Endothelial cell of umbilical vein (primary cell): ENCODE data around the gene PCDHGB2. TPM values are rescaled to one million over a fixed set of nuclear protein-coding genes. Genes with fewer than 3 reads are reported as not detected.
A peak's percentile ranks its signal among the peaks of the same experiment; 100 is the strongest.

ENCODE experiments used
- BruUV-seq: library from RNA; stranded (reverse); fragments of 400-500 nt; replicated peaks from 2 replicates; lab custom pipeline; 2021; lab: Mats Ljungman, UMichigan
- CTCF ChIA-PET: fragments of 300-600, 350-600 bp; sonication (Branson Sonifier 250); formaldehyde crosslinking; loops from one replicate; lab custom pipeline; 2021; ENCODE audit warnings: antibody characterized with exemption, inconsistent platforms; lab: Charles Lee
- POLR2A ChIA-PET: fragments of 300-600, 350-600 bp; sonication (Branson Sonifier 250); formaldehyde crosslinking; loops from one replicate; lab custom pipeline; 2021; ENCODE audit warnings: antibody characterized with exemption, inconsistent platforms; lab: Charles Lee
- DNase-seq: peaks from one replicate; pipeline ENCODE4 v3.0.0-alpha.2; 2011; ENCODE audit warnings: low read depth, low spot score
- FAIRE-seq: peaks from 2 replicates; lab custom pipeline; 2011; peaks lifted over from hg19 to GRCh38; lab: Jason Lieb, UNC
- H2AFZ ChIP-seq: 2 replicates; pipeline ENCODE4 v1.6.0; 2012; ENCODE audit warnings: low read depth, low read length, control low read depth, inconsistent platforms
- H3K27ac ChIP-seq: 2 replicates; pipeline ENCODE4 v1.5.1; 2011; ENCODE audit warnings: low read depth, mild to moderate bottlenecking, control low read depth, low read length, moderate library complexity; ENCODE audit not compliant: insufficient read depth
- H3K27me3 ChIP-seq, 2 experiments: 2 replicates each; pipeline versions ENCODE4 v1.6.0 to v1.6.1; 2011; ENCODE audit warnings: low read length in 2 of 2, mixed read lengths in 1 of 2; ENCODE audit not compliant: control insufficient read depth in 2 of 2, insufficient read depth in 2 of 2
- H3K36me3 ChIP-seq, 2 experiments: 2 replicates in 1 of 2; 3 replicates in 1 of 2; pipeline ENCODE4 v1.5.1; 2011; ENCODE audit warnings: low read length in 2 of 2, mild to moderate bottlenecking in 1 of 2, moderate library complexity in 1 of 2; ENCODE audit not compliant: control insufficient read depth in 2 of 2, insufficient read depth in 2 of 2; ENCODE audit errors: extremely low read depth in 1 of 2
- H3K4me1 ChIP-seq: 3 replicates; pipeline ENCODE4 v1.5.1; 2011; ENCODE audit warnings: mild to moderate bottlenecking, low read length; ENCODE audit not compliant: control insufficient read depth, insufficient read depth; ENCODE audit errors: extremely low read depth
- H3K4me2 ChIP-seq: 2 replicates; pipeline ENCODE4 v1.6.1; 2011; ENCODE audit warnings: low read length, control low read depth, mixed read lengths; ENCODE audit not compliant: insufficient read depth
- H3K4me3 ChIP-seq, 3 experiments: fragments of 200-600 bp in 1 of 3; sonication (generic), shearing (Covaris generic) in 1 of 3; replicated peaks in 1 of 3; 2 replicates each; pipeline ENCODE4 v1.5.1; 2011 to 2016; ENCODE audit warnings: control low read depth in 3 of 3, low read length in 3 of 3, mild to moderate bottlenecking in 2 of 3, inconsistent platforms in 1 of 3, low read depth in 1 of 3, moderate library complexity in 1 of 3; ENCODE audit not compliant: insufficient read depth in 1 of 3
- H3K79me2 ChIP-seq: 2 replicates; pipeline ENCODE4 v1.6.0; 2012; ENCODE audit warnings: low read length, inconsistent platforms; ENCODE audit not compliant: control insufficient read depth, insufficient read depth
- H3K9ac ChIP-seq: replicated peaks from 2 replicates; pipeline ENCODE3; 2011; ENCODE audit warnings: low read length, control low read depth; ENCODE audit not compliant: insufficient read depth; ENCODE audit errors: extremely low read depth
- H3K9me1 ChIP-seq: replicated peaks from 3 replicates; pipeline ENCODE4 v1.6.0; 2011; ENCODE audit warnings: mild to moderate bottlenecking, low read length; ENCODE audit not compliant: control insufficient read depth, insufficient read depth; ENCODE audit errors: extremely low read depth
- H3K9me3 ChIP-seq: replicated peaks from 2 replicates; pipeline ENCODE4 v1.5.1; 2012; ENCODE audit warnings: low read length, inconsistent platforms; ENCODE audit not compliant: control insufficient read depth, insufficient read depth
- H4K20me1 ChIP-seq: replicated peaks from 2 replicates; pipeline ENCODE3; 2011; ENCODE audit warnings: mild to moderate bottlenecking, low read length; ENCODE audit not compliant: control insufficient read depth, insufficient read depth; ENCODE audit errors: extremely low read depth
- EZH2 ChIP-seq: IDR thresholded peaks from 2 replicates; pipeline ENCODE4 v1.6.1; 2012; ENCODE audit warnings: borderline replicate concordance, low read depth, mild to moderate bottlenecking, moderate library complexity, low read length, inconsistent platforms; ENCODE audit not compliant: severe bottlenecking
- MAX ChIP-seq: IDR thresholded peaks from 2 replicates; pipeline ENCODE4 v1.6.1; 2011; ENCODE audit not compliant: insufficient read depth, insufficient read length
- POLR2AphosphoS5 ChIP-seq: IDR thresholded peaks from 2 replicates; pipeline ENCODE4 v1.6.1; 2012; ENCODE audit warnings: low read depth, mild to moderate bottlenecking, control low read depth, low read length, moderate library complexity; ENCODE audit not compliant: insufficient read depth
- dilution Hi-C: fragments of 300-500 bp; cut with MboI; formaldehyde crosslinking; loops from one replicate; pipeline ENCODE4 v1.15.0; 2019; ENCODE audit warnings: low sequenced_read_pairs; ENCODE audit not compliant: extremely low pct_ligation_motif_present
- intact Hi-C: fragments of 100-400 bp; cut with micrococcal nuclease; formaldehyde crosslinking; loops from one replicate; pipeline ENCODE4 v1.10.0; 2022
- polyA plus RNA-seq, 4 experiments: library from polyadenylated mRNA; depleted of rRNA in 3 of 4; stranded (reverse) in 3 of 4; unstranded in 1 of 4; fragments of >200 nt; gene quantifications; 2 replicates each; pipeline versions ENCODE4 v1.2.1 to v1.2.3, GENCODE V29; 2011 to 2012; ENCODE audit warnings: missing spikeins in 1 of 4
- total RNA-seq: library from RNA; stranded (reverse); gene quantifications from 2 replicates; pipeline ENCODE4 v1.2.3, GENCODE V29; 2021
- TF ChIP-seq, protein P1 (sequence below), 2 donors: IDR thresholded peaks; 1 replicate in 1 of 2; 2 replicates in 1 of 2; pipeline ENCODE4 v1.5.1; 2011; ENCODE audit warnings: low read length in 2 of 2, mild to moderate bottlenecking in 2 of 2, moderate library complexity in 2 of 2, control low read depth in 1 of 2, inconsistent platforms in 1 of 2, low read depth in 1 of 2; ENCODE audit not compliant: insufficient read depth in 1 of 2; ENCODE audit errors: extremely low read depth in 1 of 2

PCDHGB2 gene
- total and polyA plus RNA-seq, 2 donors (not counting 3 experiments of a cell fraction or from before 2014, with no cell fraction given) = 1.1 to 2.9 TPM

GRCh38 chr5:141351591-141351990 is 8.2 kb upstream of the PCDHGB2 start:
- FAIRE-seq (no peak), DNase-seq (no peak)
- dilution Hi-C loops (no loop called here), intact Hi-C loops (loop anchor here (5.0 kb wide), 1 partner anchor 211 kb away; no protein-coding TSS in a partner anchor)
- CTCF ChIA-PET = no interaction called here
- no TSS peak for BruUV-seq
- Histone ChIP-seq H3K27me3 (peaks cover 27 to 60% of the 10 kb centered on the region in 2 experiments), H3K36me3 (no peaks in the 10 kb centered on the region), H3K4me2 (no peak overlapping the region), H3K4me3 (no peak overlapping the region), H3K79me2 (no peaks in the 10 kb centered on the region), H3K9me1 (no peaks in the 10 kb centered on the region), H3K27ac (no peak overlapping the region), H4K20me1 (no peaks in the 10 kb centered on the region), H3K9me3 (no peaks in the 10 kb centered on the region), H2AFZ (no peak overlapping the region), H3K4me1 (no peaks in the 10 kb centered on the region), H3K9ac (no peak overlapping the region)
- TF ChIP-seq EZH2 = no peak
- POLR2A ChIA-PET = no interaction called here

- CTCF ChIA-PET = interaction anchor here (0.6 to 3.0 kb wide), 20 partner anchors 9 to 212 kb away, joined by 3 to 25 read pairs (median 5); partner anchors contain the start of genes PCDHGA11, PCDHGA12, PCDHGA2 and PCDHGA3
- POLR2A ChIA-PET = no interaction called here
- FAIRE-seq (no peak), DNase-seq (peak; percentile 34)
- H3K27ac ChIP-seq = no peak within 1 kb of the TSS
- no peaks in the 10 kb centered on the region for H4K20me1 ChIP-seq
- dilution Hi-C loops = no loop called here
- no peaks in the 10 kb centered on the region for H3K4me1 ChIP-seq
- H3K36me3 ChIP-seq = no peaks in the 10 kb centered on the region
- H3K4me3 ChIP-seq = peak within 1 kb of the TSS; percentile 11 to 38 (median 33)
- H3K79me2 ChIP-seq = no peaks in the 10 kb centered on the region
- BruUV-seq = TSS peak; percentile 14
- H3K9me3 ChIP-seq = no peaks in the 10 kb centered on the region
- H3K4me2 ChIP-seq = peak within 1 kb of the TSS; percentile 38
- H3K9me1 ChIP-seq = no peaks in the 10 kb centered on the region
- peak within 1 kb of the TSS; percentile 73 for H2AFZ ChIP-seq
- TF ChIP-seq EZH2 = no peak
- no peak for TF ChIP-seq POLR2AphosphoS5
- no peak for TF ChIP-seq MAX
- TF ChIP-seq, protein P1, sequence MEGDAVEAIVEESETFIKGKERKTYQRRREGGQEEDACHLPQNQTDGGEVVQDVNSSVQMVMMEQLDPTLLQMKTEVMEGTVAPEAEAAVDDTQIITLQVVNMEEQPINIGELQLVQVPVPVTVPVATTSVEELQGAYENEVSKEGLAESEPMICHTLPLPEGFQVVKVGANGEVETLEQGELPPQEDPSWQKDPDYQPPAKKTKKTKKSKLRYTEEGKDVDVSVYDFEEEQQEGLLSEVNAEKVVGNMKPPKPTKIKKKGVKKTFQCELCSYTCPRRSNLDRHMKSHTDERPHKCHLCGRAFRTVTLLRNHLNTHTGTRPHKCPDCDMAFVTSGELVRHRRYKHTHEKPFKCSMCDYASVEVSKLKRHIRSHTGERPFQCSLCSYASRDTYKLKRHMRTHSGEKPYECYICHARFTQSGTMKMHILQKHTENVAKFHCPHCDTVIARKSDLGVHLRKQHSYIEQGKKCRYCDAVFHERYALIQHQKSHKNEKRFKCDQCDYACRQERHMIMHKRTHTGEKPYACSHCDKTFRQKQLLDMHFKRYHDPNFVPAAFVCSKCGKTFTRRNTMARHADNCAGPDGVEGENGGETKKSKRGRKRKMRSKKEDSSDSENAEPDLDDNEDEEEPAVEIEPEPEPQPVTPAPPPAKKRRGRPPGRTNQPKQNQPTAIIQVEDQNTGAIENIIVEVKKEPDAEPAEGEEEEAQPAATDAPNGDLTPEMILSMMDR (IDR thresholded peaks at IDR 0.05; ENCODE audit: extremely low read depth in 1 of 2, insufficient read depth in 1 of 2, low read depth in 1 of 2, low read length in 2 of 2) = peak; percentile 33 to 54
- H3K27me3 ChIP-seq = peaks cover 34 to 58% of the 10 kb centered on the region in 2 experiments
- intact Hi-C loops = loop anchor here (5.0 kb wide), 1 partner anchor 207 kb away; no protein-coding TSS in a partner anchor
- H3K9ac ChIP-seq = no peak within 1 kb of the TSS
Observed at GRCh38 chr5:141354900-141355469, 4.8 kb upstream of the PCDHGB2 start, which contains the start of gene PCDHGA4. PCDHGA4 (plus strand) TSS chr5:141355021; CDS start chr5:141355108, 87 bp downstream.
